HCT116 (cell line): ENCODE results near the gene SPTB. TPM values are rescaled to one million over a fixed set of nuclear protein-coding genes. Genes with fewer than 3 reads are reported as not detected.

Experiments
- ATAC-seq: fragments of 200-7000 bp; cut with Tn5 transposase; 2 replicates; pipeline ENCODE4 v1.9.1; 2020; ENCODE audit warnings: mild to moderate bottlenecking, moderate library complexity
- BruUV-seq: library from RNA; stranded (reverse); fragments of 400-500 nt; replicated peaks from 2 replicates; lab custom pipeline; 2021; lab: Mats Ljungman, UMichigan
- CTCF ChIA-PET: fragments of 300-600 bp; sonication (Branson Sonifier 250); formaldehyde crosslinking; loops from one replicate; lab custom pipeline; 2021; ENCODE audit warnings: antibody characterized with exemption; lab: Charles Lee
- POLR2A ChIA-PET: fragments of 300-600, 350-600 bp; sonication (Branson Sonifier 250); formaldehyde crosslinking; loops from one replicate; lab custom pipeline; 2021; ENCODE audit warnings: antibody characterized with exemption; lab: Charles Lee
- RAD21 ChIA-PET, 2 experiments: fragments of 300-600 bp; sonication (Branson Sonifier 250); formaldehyde crosslinking; loops; one replicate each; lab custom pipeline; 2023; ENCODE audit warnings: low total read pairs in 2 of 2; ENCODE audit not compliant: uncharacterized antibody in 2 of 2, unreplicated experiment in 2 of 2, low non-redundant PET in 1 of 2; lab: Charles Lee
- DNase-seq: peaks from one replicate; pipeline ENCODE4 v3.0.0-alpha.2; 2010; ENCODE audit warnings: low read depth, low spot score
- H2AFZ ChIP-seq: fragments of 200-600 bp; shearing (Covaris generic), sonication (generic); 2 replicates; pipeline ENCODE4 v1.6.1; 2017; ENCODE audit warnings: low read depth, mixed run types, mixed read lengths, antibody characterized with exemption, low read length; ENCODE audit not compliant: poor library complexity, severe bottlenecking
- H3K27ac ChIP-seq: 2 replicates; pipeline ENCODE4 v1.5.1; 2012; ENCODE audit warnings: low read depth, low read length
- H3K27me3 ChIP-seq: fragments of 200-600 bp; sonication (generic); 2 replicates; pipeline ENCODE4 v1.6.1; 2016; ENCODE audit warnings: mixed run types, low read length, mixed read lengths; ENCODE audit not compliant: insufficient read depth
- H3K36me3 ChIP-seq, 2 experiments: fragments of 200-500 bp in 1 of 2; fragments of 200-600 bp in 1 of 2; sonication (Bioruptor generic) in 1 of 2; sonication (generic) in 1 of 2; 2 replicates each; pipeline versions ENCODE4 v1.5.1 to v1.6.1; 2014 to 2016; ENCODE audit warnings: low read length in 2 of 2, inconsistent platforms in 1 of 2, mixed read lengths in 1 of 2, mixed run types in 1 of 2; ENCODE audit not compliant: insufficient read depth in 2 of 2, control insufficient read depth in 1 of 2
- H3K4me1 ChIP-seq, 2 experiments: fragments of 200-600 bp in 1 of 2; sonication (generic) in 1 of 2; 2 replicates each; pipeline versions ENCODE4 v1.5.1 to v1.6.1; 2012 to 2017; ENCODE audit warnings: low read length in 2 of 2, inconsistent platforms in 1 of 2, mild to moderate bottlenecking in 1 of 2, mixed read lengths in 1 of 2, mixed run types in 1 of 2, moderate library complexity in 1 of 2; ENCODE audit not compliant: insufficient read depth in 2 of 2, control insufficient read depth in 1 of 2
- H3K4me2 ChIP-seq: fragments of 200-600 bp; sonication (generic); 2 replicates; pipeline ENCODE4 v1.6.1; 2017; ENCODE audit warnings: mixed run types, low read length, mixed read lengths
- H3K4me3 ChIP-seq, 2 experiments: fragments of 200-600 bp in 1 of 2; sonication (generic) in 1 of 2; replicated peaks in 1 of 2; 2 replicates each; pipeline ENCODE4 v1.5.1; 2011 to 2016; ENCODE audit warnings: low read length in 2 of 2, control low read depth in 1 of 2, low read depth in 1 of 2, mild to moderate bottlenecking in 1 of 2, mixed read lengths in 1 of 2, mixed run types in 1 of 2
- H3K79me2 ChIP-seq: fragments of 200-600 bp; sonication (generic); 2 replicates; pipeline ENCODE4 v1.6.1; 2017; ENCODE audit warnings: mild to moderate bottlenecking, mixed run types, low read length, moderate library complexity, mixed read lengths; ENCODE audit not compliant: insufficient read depth
- H3K9ac ChIP-seq: fragments of 200-600 bp; sonication (generic); 2 replicates; pipeline ENCODE4 v1.6.1; 2016; ENCODE audit warnings: low read length, mixed read lengths
- H3K9me2 ChIP-seq: fragments of 200-600 bp; sonication (generic), shearing (Covaris generic); 2 replicates; pipeline ENCODE4 v1.6.1; 2017; ENCODE audit warnings: mixed run types, mild to moderate bottlenecking, moderate library complexity; ENCODE audit not compliant: insufficient read depth
- H3K9me3 ChIP-seq, 2 experiments: fragments of 200-500 bp in 1 of 2; fragments of 200-600 bp in 1 of 2; sonication (Bioruptor generic) in 1 of 2; sonication (generic) in 1 of 2; 2 replicates each; pipeline ENCODE4 v1.6.1; 2014 to 2017; ENCODE audit warnings: low read length in 2 of 2, mixed read lengths in 2 of 2, inconsistent platforms in 1 of 2, low read depth in 1 of 2, mild to moderate bottlenecking in 1 of 2, mixed run types in 1 of 2, moderate library complexity in 1 of 2; ENCODE audit not compliant: control insufficient read depth in 1 of 2, insufficient read depth in 1 of 2
- H4K20me1 ChIP-seq: fragments of 200-600 bp; sonication (generic), shearing (Covaris generic); 2 replicates; pipeline ENCODE4 v1.6.1; 2017; ENCODE audit warnings: mixed run types, mild to moderate bottlenecking, moderate library complexity; ENCODE audit not compliant: insufficient read depth
- CTCF ChIP-seq, 3 experiments: fragments of 200-600 bp in 1 of 3; sonication (generic) in 1 of 3; IDR thresholded peaks in 2 of 3; conservative IDR thresholded peaks in 1 of 3; 2 replicates each; pipeline ENCODE4 v1.5.1; 2012 to 2017; ENCODE audit warnings: low read depth in 2 of 3, low read length in 2 of 3, antibody characterized with exemption in 1 of 3, borderline replicate concordance in 1 of 3, control low read depth in 1 of 3, mild to moderate bottlenecking in 1 of 3, mixed read lengths in 1 of 3, mixed run types in 1 of 3, moderate library complexity in 1 of 3; ENCODE audit not compliant: insufficient read depth in 1 of 3
- ELF1 ChIP-seq: IDR thresholded peaks from 2 replicates; pipeline ENCODE4 v1.6.1; 2012; ENCODE audit warnings: low read depth, borderline replicate concordance
- FOSL1 ChIP-seq: IDR thresholded peaks from 2 replicates; pipeline ENCODE4 v1.6.1; 2012; ENCODE audit warnings: low read depth
- JUND ChIP-seq: IDR thresholded peaks from 2 replicates; pipeline ENCODE4 v1.6.1; 2012
- MAX ChIP-seq: IDR thresholded peaks from 2 replicates; pipeline ENCODE4 v1.6.1; 2012
- POLR2A ChIP-seq: IDR thresholded peaks from 2 replicates; pipeline ENCODE4 v1.7.0; 2011; ENCODE audit warnings: borderline replicate concordance; ENCODE audit not compliant: insufficient read depth, insufficient read length; ENCODE audit errors: extremely low read depth
- RAD21 ChIP-seq: IDR thresholded peaks from 2 replicates; pipeline ENCODE4 v1.6.1; 2012; ENCODE audit warnings: low read depth, mild to moderate bottlenecking
- REST ChIP-seq: IDR thresholded peaks from 2 replicates; pipeline ENCODE4 v1.6.1; 2012; ENCODE audit warnings: low read depth
- SP1 ChIP-seq: IDR thresholded peaks from 2 replicates; pipeline ENCODE4 v1.6.1; 2012; ENCODE audit warnings: low read depth
- SRF ChIP-seq: IDR thresholded peaks from 2 replicates; pipeline ENCODE4 v1.6.1; 2012; ENCODE audit warnings: low read depth
- TCF7L2 ChIP-seq: IDR thresholded peaks from 2 replicates; pipeline ENCODE4 v1.7.0; 2011; ENCODE audit warnings: borderline replicate concordance, inconsistent platforms; ENCODE audit not compliant: insufficient read depth, insufficient read length; ENCODE audit errors: extremely low read depth
- ZFX ChIP-seq: fragments of 450-650 bp; IDR thresholded peaks from 2 replicates; pipeline ENCODE4 v1.6.1; 2017
- ZNF274 ChIP-seq: fragments of 200-500 bp; sonication (Bioruptor generic); IDR thresholded peaks from 2 replicates; pipeline ENCODE4 v1.6.1; 2014; ENCODE audit warnings: mild to moderate bottlenecking, low read depth, low read length, inconsistent platforms
- intact Hi-C: fragments of 100-400 bp; cut with micrococcal nuclease; formaldehyde crosslinking; loops from 2 replicates; pipeline ENCODE4 v1.10.0; 2022
- total RNA-seq: library from RNA; stranded (reverse); gene quantifications from one replicate; pipeline ENCODE4 v1.2.1, GENCODE V29; 2021; ENCODE audit not compliant: unreplicated experiment

The SPTB gene
- total RNA-seq, 1 experiment from 2014 or later = 4.2 TPM

- Histone ChIP-seq H3K9me2 (no peaks in the 10 kb centered on the region), H3K36me3 (no peaks in the 10 kb centered on the region), H3K9me3 (no peaks in the 10 kb centered on the region), H2AFZ (no peak overlapping the region), H3K79me2 (no peaks in the 10 kb centered on the region), H3K4me3 (no peak overlapping the region), H3K4me2 (no peak overlapping the region), H4K20me1 (no peaks in the 10 kb centered on the region), H3K4me1 (no peaks in the 10 kb centered on the region), H3K9ac (no peak overlapping the region), H3K27me3 (no peaks in the 10 kb centered on the region), H3K27ac (no peak overlapping the region)
- intact Hi-C loops = no loop called here
- ATAC-seq (no peak), DNase-seq (no peak)
- no TSS peak for BruUV-seq
- CTCF ChIA-PET = no interaction called here
- RAD21 ChIA-PET = no interaction called here
- TF ChIP-seq MAX = no peak
- TF ChIP-seq ZNF274 = no peak
- no peak for TF ChIP-seq POLR2A
- TF ChIP-seq CTCF (IDR thresholded peaks at IDR 0.05 in 2 of 3, conservative IDR thresholded peaks at IDR 0.05 in 1 of 3; ENCODE audit: borderline replicate concordance in 1 of 3, insufficient read depth in 1 of 3, low read depth in 2 of 3, low read length in 2 of 3) = no peak
- TF ChIP-seq ELF1 = no peak
- no peak for TF ChIP-seq REST
- TF ChIP-seq TCF7L2 = no peak
- no peak for TF ChIP-seq SP1
- no peak for TF ChIP-seq RAD21
- no peak for TF ChIP-seq JUND
- no peak for TF ChIP-seq ZFX
- TF ChIP-seq SRF = no peak
- TF ChIP-seq FOSL1 = no peak
- POLR2A ChIA-PET = no interaction called here
Observed at GRCh38 chr14:64865992-64866391, 13.7 kb downstream of the SPTB start.
